NCI-H524 treated with DMSO at 0.1 percent for 48 hours (cell line): Measurements from ENCODE around the gene CGN.
A peak's percentile ranks its signal among the peaks of the same experiment; 100 is the strongest.
"Not testable (repeated sequence)": the region's sequence is repeated elsewhere in the genome, so short reads cannot be mapped to it uniquely, and the experiment has no call there.

Experiments
- DNase-seq: peaks from one replicate; lab custom pipeline; 2025; lab: John Stamatoyannopoulos, UW

Gene CGN

DNA sequence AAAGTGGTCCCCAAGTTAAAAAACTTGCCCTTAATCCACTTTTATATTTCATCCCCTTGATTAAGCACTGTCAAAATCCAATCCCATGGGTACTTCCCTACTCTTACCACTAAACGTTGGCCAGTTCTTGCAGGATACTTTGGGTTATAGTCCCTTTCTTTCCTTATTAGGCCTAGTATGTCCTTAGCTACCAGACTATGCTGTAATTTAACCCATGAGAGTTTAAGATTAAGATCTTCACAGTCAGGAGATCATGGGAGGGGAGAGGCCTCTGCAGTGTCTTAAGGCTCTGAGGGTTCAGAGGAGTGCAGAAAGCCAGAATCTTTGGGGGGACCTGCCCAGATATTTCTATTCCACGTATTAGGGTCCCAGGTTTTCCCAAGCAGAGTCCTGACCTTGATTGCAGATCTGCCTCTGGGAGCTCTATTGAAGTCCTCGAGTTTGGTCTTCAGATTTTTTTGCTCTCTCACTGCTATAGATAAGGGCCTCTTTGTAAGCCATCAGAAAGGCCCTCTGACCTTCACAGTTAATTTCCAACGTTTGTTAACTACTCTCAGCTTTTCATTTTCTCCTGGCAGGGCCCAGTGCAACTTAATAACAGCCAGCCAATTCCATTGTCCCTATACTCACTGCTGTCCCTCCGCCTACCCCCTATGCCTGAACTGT lies 9.0 kb upstream of the CGN start:
- no peak for DNase-seq

DNA sequence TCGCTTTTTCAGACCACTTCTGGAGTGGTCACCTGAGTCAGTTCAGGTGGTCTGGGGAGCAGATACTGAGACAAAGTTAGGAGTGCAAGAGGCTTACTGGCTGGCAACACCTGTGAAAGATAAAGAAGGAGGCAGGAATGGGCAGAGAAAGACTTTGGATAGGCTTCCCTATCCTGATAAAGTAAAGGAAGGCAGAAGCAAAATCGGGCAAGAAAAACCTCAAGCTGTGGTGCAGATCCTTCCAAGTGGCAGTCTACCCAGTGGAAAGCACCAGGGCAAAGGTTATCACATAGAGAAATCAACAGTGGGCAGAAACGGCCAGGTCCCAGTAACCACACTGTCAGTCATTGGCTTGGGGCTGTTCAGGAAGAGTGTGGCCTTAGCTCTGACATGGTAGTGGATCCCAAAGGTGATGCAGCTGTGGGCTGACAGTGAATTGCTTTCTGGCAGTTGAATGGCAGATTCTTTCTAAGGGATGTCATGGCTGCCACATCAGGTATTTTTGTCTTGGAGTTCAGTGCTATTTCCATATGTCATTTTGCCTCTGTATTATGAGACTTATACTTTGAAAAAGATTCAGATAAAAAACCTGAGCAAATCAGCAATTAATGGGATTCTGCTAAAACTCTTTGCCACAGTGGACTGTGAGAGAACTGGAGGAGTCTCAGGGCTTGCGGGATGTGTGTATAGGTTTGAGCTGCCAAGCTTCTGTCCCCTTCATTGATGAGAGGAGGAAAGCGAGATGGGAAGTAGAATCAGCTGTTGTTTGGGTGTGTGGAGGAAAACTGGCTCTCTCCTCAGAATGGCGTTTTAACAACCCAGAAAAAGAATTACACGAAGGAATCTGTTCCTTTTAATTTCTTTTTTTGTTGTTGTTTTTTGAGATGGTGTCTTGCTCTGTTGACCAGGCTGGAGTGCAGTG lies 8.1 kb upstream of the CGN start:
- DNase-seq, result no peak

- DNase-seq, result no peak
Observed at GRCh38 chr1:151504252-151504651, 6.9 kb upstream of the CGN start.

DNA sequence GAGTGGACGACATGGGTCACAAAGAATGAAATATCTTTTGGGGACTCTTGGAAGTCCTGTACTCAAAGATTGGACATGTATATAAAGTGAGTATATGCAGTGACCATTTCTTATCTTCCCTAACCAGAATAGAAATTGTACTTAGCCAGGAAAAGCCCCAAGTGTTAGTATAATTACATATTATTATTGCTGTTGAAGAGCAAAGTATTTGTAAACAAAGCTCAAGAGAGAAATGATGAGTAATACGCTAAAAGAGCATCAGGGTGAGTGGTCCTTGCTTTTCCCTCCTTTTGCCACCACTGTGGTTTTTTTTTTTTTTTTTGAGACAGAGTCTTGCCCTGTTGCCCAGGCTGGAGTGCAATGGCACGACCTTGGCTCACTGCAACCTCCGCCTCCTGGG lies 6.4 kb upstream of the CGN start:
- no peak for DNase-seq

DNA sequence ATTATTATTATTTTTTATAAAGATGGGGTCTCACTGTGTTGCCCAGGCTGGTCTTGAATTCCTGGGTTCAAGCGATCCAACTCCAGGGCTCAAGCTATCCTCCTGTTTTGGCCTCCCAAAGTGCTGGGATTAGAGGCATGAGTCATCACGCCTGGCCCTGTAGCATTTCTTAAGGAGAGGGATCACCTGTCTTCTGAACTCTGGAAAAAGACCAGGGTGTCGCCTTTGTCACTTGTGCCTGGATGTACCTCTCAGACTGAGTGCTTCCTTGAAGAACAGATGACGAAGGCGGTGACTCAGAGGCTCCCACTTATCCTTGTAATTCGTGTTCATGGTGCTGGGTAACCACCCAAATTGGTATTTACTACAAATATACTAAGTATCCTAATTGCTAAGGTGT lies 2.4 kb upstream of the CGN start:
- DNase-seq, result no peak

GRCh38 chr1:151509350-151510019 lies 1.7 kb upstream of the CGN start:
- no peak for DNase-seq

GRCh38 chr1:151510020-151510405 lies 1.2 kb upstream of the CGN start:
- no peak for DNase-seq

DNA sequence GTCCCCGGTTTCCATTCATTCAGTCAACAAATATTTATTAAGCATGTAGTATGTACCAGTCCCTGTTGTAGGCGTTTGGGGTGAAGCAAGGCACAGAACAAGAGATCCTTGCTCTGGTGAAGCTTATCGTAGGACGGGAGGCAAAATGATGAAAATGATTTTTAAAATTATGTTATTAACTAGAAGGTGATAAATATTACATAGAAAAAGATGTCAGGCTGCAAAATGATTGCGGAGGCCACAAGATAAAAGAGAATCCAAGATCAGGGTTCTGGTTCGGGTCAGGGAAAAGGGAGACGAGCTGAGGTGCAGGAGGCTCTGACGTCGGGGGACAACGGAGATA lies 602 bp upstream of the CGN start:
- no peak for DNase-seq

DNA sequence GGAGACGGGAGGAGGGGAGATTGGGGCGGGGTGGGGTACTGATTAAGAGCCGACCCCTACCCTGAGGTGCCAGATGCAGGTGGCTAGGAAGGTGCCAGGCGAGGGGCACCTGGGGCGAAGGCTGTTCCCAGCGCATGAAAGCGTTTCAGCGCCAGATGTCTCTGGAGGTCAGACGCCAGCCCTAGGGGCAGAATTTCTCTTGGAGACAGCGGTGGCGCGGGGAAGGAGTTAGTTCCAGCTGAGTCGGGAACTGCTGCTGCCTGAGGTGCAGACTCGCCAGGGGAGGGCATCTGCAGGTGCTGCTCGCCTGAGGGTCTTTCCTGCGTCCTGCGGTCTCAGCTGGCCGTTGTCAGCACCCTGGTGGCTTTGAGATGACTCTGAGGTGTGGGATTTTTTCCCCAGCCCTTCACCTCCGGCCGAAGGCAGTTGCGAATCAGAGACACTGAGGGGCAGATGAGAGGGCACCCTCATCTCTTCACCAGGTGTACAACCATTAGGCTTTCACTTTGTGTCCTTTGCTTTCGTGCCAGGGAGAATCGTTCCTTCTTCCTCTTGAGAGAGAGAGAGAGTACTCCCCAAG lies 539 bp downstream of the CGN start:
- DNase-seq, result peak; percentile 15

DNA sequence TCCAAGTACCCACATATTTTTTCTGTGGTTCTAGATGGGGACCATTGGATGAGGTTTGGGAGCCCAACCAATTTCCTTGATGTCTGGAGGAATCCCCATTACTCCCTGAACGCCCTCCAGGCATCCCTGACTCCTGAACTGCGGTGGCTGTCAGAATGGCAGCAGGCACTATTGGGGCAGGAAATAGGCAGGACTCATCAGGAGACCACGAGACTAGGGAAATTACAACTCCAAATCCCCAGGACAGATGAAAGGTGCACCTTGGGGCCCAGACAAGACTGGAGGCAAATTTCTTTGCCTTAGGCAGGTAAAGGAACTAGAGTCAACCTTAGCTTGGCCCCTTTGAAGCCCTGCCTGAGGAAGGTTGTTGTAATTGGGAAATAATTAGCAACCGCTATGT lies 1.1 kb downstream of the CGN start:
- no peak for DNase-seq

DNA sequence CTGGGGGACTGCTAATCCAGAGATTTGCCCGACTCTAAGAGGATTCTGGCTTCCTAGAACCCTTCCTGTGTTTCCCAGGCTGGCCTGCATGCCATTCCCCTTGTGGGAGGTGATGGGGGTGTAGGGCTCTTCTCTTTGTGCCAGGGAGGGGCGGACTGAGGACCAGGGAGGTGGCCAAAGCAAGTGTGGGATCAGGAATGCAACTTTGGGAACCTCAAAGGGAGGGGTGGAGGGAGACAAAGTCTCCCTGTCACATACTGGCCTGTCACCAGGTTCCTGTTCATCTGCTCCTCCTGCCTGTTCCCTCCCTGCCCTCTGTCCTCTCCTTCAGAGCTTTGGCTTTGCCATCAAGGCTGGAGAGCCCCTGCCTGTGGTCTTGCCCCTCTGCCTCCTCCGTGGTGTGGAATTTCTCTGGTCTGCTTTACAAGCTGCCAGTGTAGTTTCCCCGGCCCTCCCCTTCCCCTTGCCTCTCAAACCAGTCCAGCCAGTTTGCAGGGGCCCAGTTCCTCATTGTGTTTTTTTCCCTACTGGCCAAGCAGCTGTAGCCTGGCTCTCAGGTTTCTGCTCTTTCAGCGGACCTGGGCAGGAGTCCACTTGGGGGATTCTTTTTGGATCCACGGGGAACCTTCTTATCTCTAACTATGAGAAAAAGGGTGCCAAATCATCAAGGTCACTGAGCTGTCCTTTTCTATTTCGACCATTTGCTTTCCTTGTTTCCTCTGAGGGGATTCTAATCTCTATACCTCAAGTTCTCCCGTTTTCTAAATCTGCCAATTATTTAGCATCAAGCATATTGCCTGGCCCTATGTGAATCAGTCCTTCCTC lies 1.8 kb downstream of the CGN start:
- no peak for DNase-seq

DNA sequence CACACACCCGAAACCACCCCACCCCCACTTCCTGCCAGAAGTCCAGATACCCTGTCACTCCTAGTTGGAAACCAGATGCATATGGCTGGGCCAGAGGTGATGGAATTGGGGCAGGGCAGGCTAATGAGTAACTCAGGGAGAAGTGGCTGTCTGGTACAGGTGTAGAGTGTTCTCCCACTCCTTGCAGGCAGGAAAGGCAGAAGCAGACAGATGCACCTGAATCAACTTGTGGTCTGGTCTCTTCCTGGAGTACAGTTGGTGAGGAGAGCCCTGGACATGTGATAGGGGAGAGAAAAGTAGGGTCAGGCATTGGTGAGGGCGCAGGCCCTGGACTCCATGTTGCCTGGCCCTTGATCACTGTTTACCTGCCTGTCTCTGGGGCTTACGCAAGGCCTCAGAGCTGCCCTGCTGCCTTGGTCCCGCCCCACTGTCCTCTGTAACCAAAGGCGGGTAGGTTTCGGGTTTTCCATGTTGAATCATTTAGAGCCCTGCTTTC lies 2.5 kb downstream of the CGN start:
- DNase-seq, result no peak

DNA sequence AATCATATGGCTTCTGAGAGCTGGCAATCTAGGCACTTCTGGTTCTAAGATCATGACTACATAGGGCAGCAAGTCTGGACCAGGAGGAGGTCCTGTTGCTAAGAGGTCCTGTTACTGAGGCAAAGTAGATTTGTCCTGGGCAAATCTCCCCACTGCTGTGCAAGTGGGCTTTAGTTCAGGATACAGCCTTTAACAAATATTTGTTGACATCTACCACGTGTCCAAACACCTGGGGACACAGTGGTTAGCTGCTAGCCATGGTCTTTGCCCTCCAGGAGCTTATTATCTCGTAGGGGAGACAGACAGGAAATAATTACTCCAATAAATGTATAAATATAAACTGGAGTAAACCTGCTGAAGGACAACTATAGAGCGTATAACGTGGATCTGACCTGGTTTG lies 3.2 kb downstream of the CGN start:
- DNase-seq, result no peak

GRCh38 chr1:151515265-151515664 lies 4.1 kb downstream of the CGN start:
- no peak for DNase-seq

DNA sequence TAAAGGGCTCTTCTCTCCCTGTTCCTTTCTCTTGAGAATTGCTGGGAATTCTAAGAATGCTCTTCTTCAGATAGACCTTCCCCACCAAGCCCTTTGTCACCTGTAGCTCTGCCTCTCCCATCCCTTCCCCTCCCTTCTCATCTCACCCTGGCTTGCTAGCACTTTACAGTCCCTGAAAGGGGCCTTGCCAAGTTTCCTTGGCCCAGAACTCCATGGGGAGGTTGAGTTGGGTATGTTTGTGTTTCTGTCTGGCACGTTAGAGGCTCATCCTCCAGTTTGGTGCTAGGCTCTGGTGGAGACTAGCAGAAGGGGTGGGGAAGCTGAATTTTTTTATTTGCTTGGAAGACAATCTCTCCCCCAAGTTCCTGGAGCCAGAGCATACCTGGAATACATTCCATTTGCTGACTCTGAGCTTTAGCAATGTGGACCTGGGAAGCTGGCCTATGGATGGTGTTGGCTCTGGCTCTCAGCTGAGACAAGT lies 4.9 kb downstream of the CGN start:
- no peak for DNase-seq

GRCh38 chr1:151518431-151518830 lies 7.2 kb downstream of the CGN start:
- no peak for DNase-seq

DNA sequence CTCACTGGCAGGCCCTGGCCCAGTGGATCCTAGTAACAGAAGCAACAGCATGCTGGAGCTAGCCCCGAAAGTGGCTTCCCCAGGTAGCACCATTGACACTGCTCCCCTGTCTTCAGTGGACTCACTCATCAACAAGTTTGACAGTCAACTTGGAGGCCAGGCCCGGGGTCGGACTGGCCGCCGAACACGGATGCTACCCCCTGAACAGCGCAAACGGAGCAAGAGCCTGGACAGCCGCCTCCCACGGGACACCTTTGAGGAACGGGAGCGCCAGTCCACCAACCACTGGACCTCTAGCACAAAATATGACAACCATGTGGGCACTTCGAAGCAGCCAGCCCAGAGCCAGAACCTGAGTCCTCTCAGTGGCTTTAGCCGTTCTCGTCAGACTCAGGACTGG lies 7.7 kb downstream of the CGN start:
- DNase-seq, result no peak

GRCh38 chr1:151519667-151520066 lies 8.5 kb downstream of the CGN start:
- DNase-seq, result no peak

DNA sequence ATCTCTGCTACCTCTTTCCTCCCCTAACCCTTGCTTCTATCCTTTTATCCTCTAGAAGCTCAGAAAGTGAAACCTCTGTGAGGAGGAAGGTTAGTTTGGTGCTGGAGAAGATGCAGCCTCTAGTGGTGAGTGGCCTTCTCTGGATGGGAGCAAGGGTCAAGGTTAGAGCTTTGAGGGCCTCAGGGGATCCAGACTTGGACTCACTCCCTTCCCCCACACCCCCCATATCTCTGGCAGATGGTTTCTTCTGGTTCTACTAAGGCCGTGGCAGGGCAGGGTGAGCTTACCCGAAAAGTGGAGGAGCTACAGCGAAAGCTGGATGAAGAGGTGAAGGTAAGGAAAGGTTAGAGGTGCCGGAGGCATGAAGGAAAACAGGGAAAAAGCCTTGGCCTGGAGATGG lies 9.2 kb downstream of the CGN start:
- DNase-seq, result no peak

- not testable (repeated sequence) for DNase-seq
Observed at GRCh38 chr1:151522427-151522826, 11.2 kb downstream of the CGN start.

DNA sequence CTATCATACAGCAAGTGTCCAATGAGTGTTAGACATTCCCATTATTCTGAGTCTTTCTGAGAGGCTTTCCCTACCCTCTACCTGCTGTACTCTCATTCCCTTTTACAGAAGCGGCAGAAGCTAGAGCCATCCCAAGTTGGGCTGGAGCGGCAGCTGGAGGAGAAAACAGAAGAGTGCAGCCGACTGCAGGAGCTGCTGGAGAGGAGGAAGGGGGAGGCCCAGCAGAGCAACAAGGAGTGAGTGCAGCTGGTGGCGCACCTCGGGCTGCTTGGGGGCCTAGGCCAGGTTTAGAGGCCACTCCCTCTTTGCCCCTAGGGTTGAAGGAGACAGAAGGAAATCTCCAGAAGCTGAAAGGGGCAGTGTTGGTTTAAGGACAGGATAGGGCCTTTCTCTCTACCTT lies 12.1 kb downstream of the CGN start:
- no peak for DNase-seq

GRCh38 chr1:151524736-151525135 lies 13.5 kb downstream of the CGN start:
- DNase-seq, result no peak
